Esophagus squamous epithelium (tissue), 5 donors: ENCODE measurements around the gene VPS54. TPM values are rescaled to one million over a fixed set of nuclear protein-coding genes. Genes with fewer than 3 reads are reported as not detected.
A peak's percentile ranks its signal among the peaks of the same experiment; 100 is the strongest.

Source experiments
- DNase-seq: peaks from one replicate; lab custom pipeline; 2025; lab: John Stamatoyannopoulos, UW
- H3K27ac ChIP-seq, 4 donors: fragments of 200-600 bp; sonication (generic); one replicate each; pipeline ENCODE4 v1.5.1; 2016 to 2019; ENCODE audit warnings: mild to moderate bottlenecking in 1 of 4
- H3K27me3 ChIP-seq, 4 donors: fragments of 200-600 bp; sonication (generic); 1 replicate in 3 of 4; 2 replicates in 1 of 4; pipeline versions ENCODE4 v1.5.1 to v1.6.0; 2017 to 2021; ENCODE audit warnings: antibody characterized with exemption in 1 of 4
- H3K36me3 ChIP-seq, 3 donors: fragments of 200-600 bp; sonication (generic); one replicate each; pipeline ENCODE4 v1.5.1; 2016 to 2019
- H3K4me1 ChIP-seq, 3 donors: fragments of 200-600 bp; sonication (generic); one replicate each; pipeline ENCODE4 v1.5.1; 2017 to 2019
- H3K4me3 ChIP-seq, 4 donors: fragments of 200-600 bp; sonication (generic); 1 replicate in 3 of 4; 2 replicates in 1 of 4; pipeline ENCODE4 v1.5.1; 2016 to 2019; ENCODE audit warnings: mild to moderate bottlenecking in 2 of 4, moderate library complexity in 1 of 4
- H3K9me3 ChIP-seq, 3 donors: fragments of 200-600 bp; sonication (generic); one replicate each; pipeline ENCODE4 v1.5.1; 2016 to 2019
- POLR2A ChIP-seq, 4 donors: fragments of 450-650 bp; IDR thresholded peaks; one replicate each; pipeline ENCODE4 v1.6.1; 2017; ENCODE audit warnings: antibody characterized with exemption in 4 of 4, mild to moderate bottlenecking in 4 of 4, moderate library complexity in 3 of 4
- WGBS, 2 donors: methylation state at CpG; one replicate each; pipeline ENCODE4 v1.1.5; 2018; 5-methylcytosine and 5-hydroxymethylcytosine counted together
- intact Hi-C: fragments of 100-400 bp; cut with DNase I; formaldehyde crosslinking; loops from one replicate; pipeline ENCODE4 v1.15.0; 2022
- total RNA-seq, 4 donors: library from RNA; depleted of rRNA; stranded (reverse); fragments of >200 nt; gene quantifications; one replicate each; pipeline ENCODE4 v1.1.0, GENCODE V29; 2016
- TF ChIP-seq, protein P1 (sequence below), 6 experiments: fragments of 450-650 bp in 4 of 6; fragments of 200-600 bp in 2 of 6; sonication (generic) in 2 of 6; IDR thresholded peaks; one replicate each; pipeline ENCODE4 v1.5.1; 2016 to 2019; ENCODE audit warnings: antibody characterized with exemption in 6 of 6, mild to moderate bottlenecking in 4 of 6, moderate library complexity in 4 of 6
- donor health status: DM: yes; HTN: yes; CAD: no.

VPS54 gene
- total RNA-seq, 4 donors from 2014 or later = 10.4 to 25.2 (median 19.0) TPM

DNA sequence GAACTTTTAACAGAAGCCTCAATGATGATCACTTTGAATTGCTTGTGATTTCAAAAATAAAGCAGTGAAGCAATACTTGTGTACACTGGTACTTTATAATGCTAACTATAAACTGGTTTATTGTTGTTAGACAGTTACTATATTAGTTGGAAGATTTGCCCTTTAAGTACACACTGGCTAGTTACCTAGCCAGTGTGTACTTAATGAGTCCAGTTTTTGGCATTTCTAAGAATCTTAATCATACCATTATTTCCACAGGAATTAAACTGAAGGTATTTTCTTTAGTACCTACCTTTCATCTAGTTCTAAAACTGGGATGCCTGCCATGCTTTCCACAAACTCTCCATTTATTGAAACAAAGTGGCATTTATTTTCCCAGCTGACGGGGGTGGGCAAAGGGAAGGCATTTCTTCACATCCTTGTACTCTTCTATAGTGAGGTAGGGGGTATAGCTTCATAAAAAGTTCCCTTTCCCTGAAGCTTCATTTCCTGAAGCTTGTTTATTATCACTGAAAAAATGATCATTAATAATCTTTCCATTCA lies 127.7 kb downstream of the VPS54 start:
- H3K4me1 ChIP-seq = no peaks in the 10 kb centered on the region
- H3K27me3 ChIP-seq = no peaks in the 10 kb centered on the region
- H3K27ac ChIP-seq = no peak overlapping the region
- peaks cover 0 to 100% (median 9%) of the 10 kb centered on the region in 3 donors for H3K36me3 ChIP-seq
- H3K4me3 ChIP-seq = no peak overlapping the region
- TF ChIP-seq POLR2A (IDR thresholded peaks at IDR 0.05) = no peak
- TF ChIP-seq, protein P1, sequence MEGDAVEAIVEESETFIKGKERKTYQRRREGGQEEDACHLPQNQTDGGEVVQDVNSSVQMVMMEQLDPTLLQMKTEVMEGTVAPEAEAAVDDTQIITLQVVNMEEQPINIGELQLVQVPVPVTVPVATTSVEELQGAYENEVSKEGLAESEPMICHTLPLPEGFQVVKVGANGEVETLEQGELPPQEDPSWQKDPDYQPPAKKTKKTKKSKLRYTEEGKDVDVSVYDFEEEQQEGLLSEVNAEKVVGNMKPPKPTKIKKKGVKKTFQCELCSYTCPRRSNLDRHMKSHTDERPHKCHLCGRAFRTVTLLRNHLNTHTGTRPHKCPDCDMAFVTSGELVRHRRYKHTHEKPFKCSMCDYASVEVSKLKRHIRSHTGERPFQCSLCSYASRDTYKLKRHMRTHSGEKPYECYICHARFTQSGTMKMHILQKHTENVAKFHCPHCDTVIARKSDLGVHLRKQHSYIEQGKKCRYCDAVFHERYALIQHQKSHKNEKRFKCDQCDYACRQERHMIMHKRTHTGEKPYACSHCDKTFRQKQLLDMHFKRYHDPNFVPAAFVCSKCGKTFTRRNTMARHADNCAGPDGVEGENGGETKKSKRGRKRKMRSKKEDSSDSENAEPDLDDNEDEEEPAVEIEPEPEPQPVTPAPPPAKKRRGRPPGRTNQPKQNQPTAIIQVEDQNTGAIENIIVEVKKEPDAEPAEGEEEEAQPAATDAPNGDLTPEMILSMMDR (IDR thresholded peaks at IDR 0.05) = no peak
- WGBS, 2 donors = 67 to 73% methylated on average over 1 of the region's 1 CpG
- no peaks in the 10 kb centered on the region for H3K9me3 ChIP-seq
- DNase-seq = no peak
- intact Hi-C loops = no loop called here

DNA sequence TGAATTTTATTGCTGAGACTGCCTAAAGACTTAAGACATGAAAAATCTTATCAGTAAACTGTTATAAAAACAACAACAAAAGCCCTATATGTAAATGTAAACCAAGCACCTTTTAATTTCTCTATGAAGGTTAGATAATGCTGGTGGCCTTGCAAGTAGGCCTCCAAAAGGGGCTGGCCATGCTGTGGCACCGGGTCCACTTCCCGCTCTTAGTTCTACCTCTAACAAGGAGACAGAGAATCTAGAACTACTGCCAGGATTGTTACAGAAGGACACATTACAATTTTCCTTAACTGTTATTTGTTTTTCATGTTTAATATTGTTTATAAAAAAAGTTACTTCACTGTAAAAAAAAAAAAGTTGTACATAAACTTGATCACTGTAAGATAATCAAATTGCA lies 128.6 kb downstream of the VPS54 start:
- peaks cover 0 to 100% (median 13%) of the 10 kb centered on the region in 3 donors for H3K36me3 ChIP-seq
- no peaks in the 10 kb centered on the region for H3K9me3 ChIP-seq
- 91 to 95% methylated on average over 2 of the region's 2 CpGs for WGBS, 2 donors
- no peaks in the 10 kb centered on the region for H3K4me1 ChIP-seq
- H3K27me3 ChIP-seq = no peaks in the 10 kb centered on the region
- no peak overlapping the region for H3K4me3 ChIP-seq
- H3K27ac ChIP-seq = no peak overlapping the region
- intact Hi-C loops = no loop called here
- no peak for TF ChIP-seq POLR2A (IDR thresholded peaks at IDR 0.05)
- TF ChIP-seq, protein P1 (IDR thresholded peaks at IDR 0.05) = no peak
- no peak for DNase-seq

DNA sequence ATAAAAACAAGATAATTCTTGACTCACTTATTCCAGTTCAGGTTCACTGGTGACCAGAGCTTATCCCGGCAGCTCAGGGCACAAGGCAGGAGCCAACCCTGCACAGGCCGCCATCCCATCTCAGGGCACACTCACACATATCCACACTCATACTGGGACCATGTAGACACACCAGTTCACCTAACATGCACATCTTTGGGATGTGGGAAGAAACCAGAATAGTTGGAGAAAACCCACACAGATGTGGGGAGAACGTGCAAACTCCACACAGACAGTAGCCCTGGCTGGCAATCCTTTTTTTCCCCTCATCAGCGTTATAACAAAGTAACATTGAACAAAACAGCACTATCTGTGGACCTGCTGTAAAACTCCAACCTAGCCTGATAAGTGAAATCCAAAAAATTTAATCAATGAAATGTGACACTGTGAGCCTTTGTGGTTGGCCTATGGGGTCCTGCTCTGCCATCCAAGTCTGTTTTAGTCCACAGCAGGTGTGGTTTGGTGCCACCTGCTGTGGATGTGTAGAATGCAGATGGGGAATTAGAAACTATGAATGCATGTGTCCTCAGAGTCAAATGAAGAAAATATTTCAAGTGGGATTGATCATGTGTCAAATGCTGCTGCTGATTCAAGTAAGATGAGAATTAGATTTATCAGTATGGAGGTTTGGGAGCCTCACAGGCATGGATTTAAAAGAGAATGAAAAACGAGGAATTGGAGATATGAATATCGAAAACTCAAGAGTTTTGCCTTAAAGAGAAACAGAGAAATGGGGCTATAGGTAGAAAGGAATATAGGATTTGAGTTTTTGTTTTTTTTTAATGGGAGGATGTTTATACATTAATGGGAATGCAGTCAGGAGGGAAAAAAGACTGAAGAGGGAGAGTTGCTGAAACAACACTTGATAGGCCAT lies 130.5 kb downstream of the VPS54 start:
- 82 to 92% methylated on average over 5 to 6 of the region's 6 CpGs for WGBS, 2 donors
- Histone ChIP-seq H3K9me3 (no peaks in the 10 kb centered on the region), H3K4me3 (no peak overlapping the region), H3K27me3 (no peaks in the 10 kb centered on the region), H3K27ac (no peak overlapping the region), H3K4me1 (no peaks in the 10 kb centered on the region), H3K36me3 (peaks cover 0 to 99% (median 13%) of the 10 kb centered on the region in 3 donors)
- intact Hi-C loops = no loop called here
- no peak for DNase-seq
- TF ChIP-seq, protein P1 (IDR thresholded peaks at IDR 0.05) = peak; percentile 23 to 76 (median 66)
- no peak for TF ChIP-seq POLR2A (IDR thresholded peaks at IDR 0.05)

DNA sequence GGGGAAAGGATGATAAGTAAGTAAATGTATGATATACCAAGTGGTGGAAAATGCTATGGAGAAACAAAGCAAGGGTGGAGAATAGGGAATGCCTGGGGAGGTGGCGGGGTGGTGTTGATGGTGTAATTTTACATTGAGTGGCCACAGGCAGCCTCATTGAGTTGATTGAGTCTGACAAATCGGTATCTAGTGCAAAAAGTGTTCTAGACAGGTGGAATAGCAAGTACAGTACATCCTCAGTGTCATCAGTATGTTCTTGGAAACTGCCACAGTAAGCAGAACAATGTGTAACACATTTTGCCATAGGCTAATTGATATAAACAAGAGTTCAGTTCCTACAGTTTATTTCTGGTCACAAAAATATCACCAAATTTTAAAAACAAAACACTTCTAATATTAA lies 131.2 kb downstream of the VPS54 start:
- intact Hi-C loops = no loop called here
- H3K4me1 ChIP-seq = no peaks in the 10 kb centered on the region
- H3K27ac ChIP-seq = no peak overlapping the region
- TF ChIP-seq, protein P1 (IDR thresholded peaks at IDR 0.05) = no peak
- no peak for TF ChIP-seq POLR2A (IDR thresholded peaks at IDR 0.05)
- WGBS, 2 donors = 88 to 92% methylated on average over 2 of the region's 2 CpGs
- H3K36me3 ChIP-seq = peaks cover 0 to 99% (median 18%) of the 10 kb centered on the region in 3 donors
- DNase-seq = no peak
- no peak overlapping the region for H3K4me3 ChIP-seq
- no peaks in the 10 kb centered on the region for H3K9me3 ChIP-seq
- H3K27me3 ChIP-seq = no peaks in the 10 kb centered on the region

DNA sequence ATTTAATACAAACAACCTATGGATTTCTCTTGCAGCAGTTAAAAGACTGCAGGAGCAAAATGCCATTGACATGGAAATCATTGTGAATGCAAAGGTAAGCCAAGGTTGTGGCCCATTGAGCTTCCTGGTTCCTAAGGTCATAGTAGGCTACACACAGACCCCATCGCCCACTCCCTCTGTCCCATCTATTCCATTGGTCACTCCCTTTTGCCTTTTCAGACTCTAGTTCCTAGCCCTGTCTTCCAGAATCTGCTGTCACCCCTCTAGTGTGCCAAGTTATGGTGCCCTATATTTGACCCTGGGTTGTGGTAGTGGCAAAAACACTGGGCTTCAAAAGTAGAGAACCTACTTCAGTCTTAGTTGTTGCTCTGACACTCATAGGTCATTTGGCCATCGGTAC lies 132.8 kb downstream of the VPS54 start:
- Histone ChIP-seq H3K4me1 (no peaks in the 10 kb centered on the region), H3K27me3 (no peaks in the 10 kb centered on the region), H3K36me3 (peaks cover 0 to 98% (median 23%) of the 10 kb centered on the region in 3 donors), H3K27ac (no peak overlapping the region), H3K4me3 (no peak overlapping the region), H3K9me3 (no peaks in the 10 kb centered on the region)
- WGBS, 2 donors = 89 to 95% methylated on average over 2 of the region's 2 CpGs
- no peak for DNase-seq
- TF ChIP-seq, protein P1 (IDR thresholded peaks at IDR 0.05) = no peak
- TF ChIP-seq POLR2A (IDR thresholded peaks at IDR 0.05) = no peak
- intact Hi-C loops = no loop called here
